NCI-H2107 (cell line): Measurements from ENCODE around the gene VASP.
A peak's percentile ranks its signal among the peaks of the same experiment; 100 is the strongest.

ENCODE experiments used
- DNase-seq: peaks from one replicate; lab custom pipeline; 2025; lab: John Stamatoyannopoulos, UW

The VASP gene

GRCh38 chr19:45506989-45507871 lies at the start of gene VASP:
Gene VASP, plus strand, starts transcription at chr19:45507479. Its CDS starts 293 bp downstream, at chr19:45507772.
- no peak for DNase-seq

GRCh38 chr19:45457776-45458175 lies 49.5 kb upstream of the VASP start:
- no peak for DNase-seq

GRCh38 chr19:45460807-45461347 lies 46.4 kb upstream of the VASP start:
- no peak for DNase-seq

GRCh38 chr19:45462174-45462573 lies 45.1 kb upstream of the VASP start:
- DNase-seq = no peak

GRCh38 chr19:45463241-45463640 lies 44.0 kb upstream of the VASP start:
- DNase-seq = no peak

- DNase-seq = no peak
Observed at GRCh38 chr19:45464274-45464673, 43.0 kb upstream of the VASP start.

- no peak for DNase-seq
Observed at GRCh38 chr19:45464852-45465441, 42.3 kb upstream of the VASP start.

GRCh38 chr19:45467115-45467455 lies 40.2 kb upstream of the VASP start:
- no peak for DNase-seq

GRCh38 chr19:45467456-45468158 lies 39.7 kb upstream of the VASP start, which contains the start of gene FOSB:
Gene FOSB, plus strand, starts transcription at chr19:45467996. Its CDS starts 591 bp downstream, at chr19:45468587.
- peak; percentile 78 for DNase-seq

GRCh38 chr19:45468159-45468651 lies 39.1 kb upstream of the VASP start:
- DNase-seq = no peak

- no peak for DNase-seq
Observed at GRCh38 chr19:45468803-45469131, 38.5 kb upstream of the VASP start.

GRCh38 chr19:45469132-45469944 lies 37.9 kb upstream of the VASP start:
- DNase-seq = peak; percentile 77

- no peak for DNase-seq
Observed at GRCh38 chr19:45469945-45470761, 37.1 kb upstream of the VASP start.

- DNase-seq = no peak
Observed at GRCh38 chr19:45470762-45471081, 36.6 kb upstream of the VASP start.

GRCh38 chr19:45471111-45471930 lies 36.0 kb upstream of the VASP start:
- no peak for DNase-seq

- DNase-seq = no peak
Observed at GRCh38 chr19:45471931-45472562, 35.2 kb upstream of the VASP start.

- no peak for DNase-seq
Observed at GRCh38 chr19:45472563-45473366, 34.5 kb upstream of the VASP start.

- no peak for DNase-seq
Observed at GRCh38 chr19:45473367-45473681, 34.0 kb upstream of the VASP start.
